HepG2 (cell line): Measurements from ENCODE around the gene HECTD4. TPM values are rescaled to one million over a fixed set of nuclear protein-coding genes. Genes with fewer than 3 reads are reported as not detected.
A peak's percentile ranks its signal among the peaks of the same experiment; 100 is the strongest.

Experiments
- ATAC-seq: fragments of 200-7000 bp; cut with Tn5 transposase; 3 replicates; pipeline ENCODE4 v1.9.1; 2020; ENCODE audit warnings: mild to moderate bottlenecking, moderate library complexity
- BruUV-seq: library from RNA; stranded (reverse); fragments of 400-500 nt; replicated peaks from 2 replicates; lab custom pipeline; 2021; lab: Mats Ljungman, UMichigan
- CTCF ChIA-PET: fragments of 300-600 bp; formaldehyde crosslinking; extraction: SDS; loops from one replicate; lab custom pipeline; 2021; ENCODE audit warnings: low total read pairs, inconsistent platforms, low intra/inter-chr PET ratio; lab: Yijun Ruan, JAX
- POLR2A ChIA-PET: fragments of 350-600 bp; sonication (Branson Sonifier 250); formaldehyde crosslinking; loops from one replicate; lab custom pipeline; 2020; ENCODE audit warnings: antibody characterized with exemption, inconsistent platforms; lab: Yijun Ruan, JAX
- DNase-seq: peaks from one replicate; pipeline ENCODE4 v3.0.0-alpha.2; 2015; ENCODE audit warnings: low spot score
- FAIRE-seq: peaks from 3 replicates; lab custom pipeline; 2011; peaks lifted over from hg19 to GRCh38; lab: Jason Lieb, UNC
- H2AFZ ChIP-seq: one replicate; pipeline ENCODE4 v1.6.1; 2011; ENCODE audit warnings: low read length, inconsistent platforms
- H3K27ac ChIP-seq: fragments of 300-600 bp; 3 replicates; pipeline ENCODE4 v1.8.0; 2011; ENCODE audit warnings: mixed run types, mild to moderate bottlenecking, mixed read lengths, low read length, inconsistent platforms; ENCODE audit not compliant: insufficient read depth; ENCODE audit errors: extremely low read length
- H3K27me3 ChIP-seq, 2 experiments: fragments of 200-600 bp in 1 of 2; 2 replicates in 1 of 2; 3 replicates in 1 of 2; pipeline versions ENCODE4 v1.6.0 to v1.8.0; 2011; ENCODE audit warnings: low read length in 2 of 2, mild to moderate bottlenecking in 2 of 2, moderate library complexity in 2 of 2, inconsistent platforms in 1 of 2; ENCODE audit not compliant: insufficient read depth in 2 of 2, control insufficient read depth in 1 of 2
- H3K36me3 ChIP-seq, 2 experiments: fragments of 200-600 bp in 1 of 2; replicated peaks in 1 of 2; 2 replicates in 1 of 2; 3 replicates in 1 of 2; pipeline versions ENCODE4 v1.5.1 to v1.8.0; 2011; ENCODE audit warnings: low read length in 2 of 2, inconsistent platforms in 1 of 2; ENCODE audit not compliant: insufficient read depth in 2 of 2, control insufficient read depth in 1 of 2
- H3K4me1 ChIP-seq: 2 replicates; pipeline ENCODE4 v1.5.1; 2012; ENCODE audit warnings: low read length, inconsistent platforms; ENCODE audit not compliant: insufficient read depth
- H3K4me2 ChIP-seq: 2 replicates; pipeline ENCODE4 v1.6.0; 2011; ENCODE audit warnings: low read depth, low read length, inconsistent platforms
- H3K4me3 ChIP-seq, 3 experiments: fragments of 200-600 bp in 1 of 3; sonication (generic), shearing (Covaris generic) in 1 of 3; replicated peaks in 1 of 3; 2 replicates each; pipeline ENCODE4 v1.5.1; 2011 to 2016; ENCODE audit warnings: low read length in 3 of 3, inconsistent platforms in 2 of 3, low read depth in 2 of 3, mild to moderate bottlenecking in 2 of 3, control low read depth in 1 of 3, mixed read lengths in 1 of 3; ENCODE audit not compliant: insufficient read depth in 1 of 3
- H3K79me2 ChIP-seq: one replicate; pipeline ENCODE4 v1.6.1; 2011; ENCODE audit warnings: low read length, inconsistent platforms; ENCODE audit not compliant: insufficient read depth
- H3K9ac ChIP-seq: 2 replicates; pipeline ENCODE4 v1.6.0; 2011; ENCODE audit warnings: mild to moderate bottlenecking, low read depth, low read length, inconsistent platforms; ENCODE audit not compliant: insufficient read depth
- H3K9me3 ChIP-seq: 2 replicates; pipeline ENCODE4 v1.5.1; 2012; ENCODE audit warnings: mild to moderate bottlenecking, low read length
- H4K20me1 ChIP-seq: 2 replicates; pipeline ENCODE4 v1.6.0; 2011; ENCODE audit warnings: inconsistent platforms, mild to moderate bottlenecking, low read length, moderate library complexity; ENCODE audit not compliant: insufficient read depth
- GABPB1 ChIP-seq: IDR thresholded peaks from 2 replicates; pipeline ENCODE4 v1.6.1; 2016; ENCODE audit warnings: mild to moderate bottlenecking, missing genetic modification reagents, moderate library complexity, missing compliant biosample characterization
- NPAS2 ChIP-seq: sonication (generic); formaldehyde crosslinking; IDR thresholded peaks from 2 replicates; pipeline ENCODE4 v1.8.0; 2022; ENCODE audit warnings: mild to moderate bottlenecking, missing genetic modification reagents, borderline replicate concordance
- NR2F1 ChIP-seq, 2 experiments: fragments of 450-650 bp in 1 of 2; formaldehyde crosslinking in 1 of 2; IDR thresholded peaks; 2 replicates each; pipeline versions ENCODE4 v1.5.0 to v1.6.1; 2016 to 2020; ENCODE audit warnings: mild to moderate bottlenecking in 1 of 2, missing compliant biosample characterization in 1 of 2, missing genetic modification reagents in 1 of 2, moderate library complexity in 1 of 2
- POLR2G ChIP-seq: fragments of 200-400 bp; formaldehyde crosslinking; IDR thresholded peaks from 2 replicates; pipeline ENCODE4 v1.6.1; 2018; ENCODE audit warnings: mild to moderate bottlenecking, low read depth, low read length, moderate library complexity
- RBFOX2 ChIP-seq: fragments of 200-400 bp; formaldehyde crosslinking; IDR thresholded peaks from 2 replicates; pipeline ENCODE4 v1.6.1; 2017; ENCODE audit warnings: low read depth, mild to moderate bottlenecking, low read length
- RBM22 ChIP-seq: fragments of 200-400 bp; formaldehyde crosslinking; optimal IDR thresholded peaks from 2 replicates; pipeline ENCODE3; 2017; ENCODE audit warnings: mild to moderate bottlenecking, low read length, moderate library complexity
- ZNF232 ChIP-seq: sonication (generic); formaldehyde crosslinking; IDR thresholded peaks from 2 replicates; pipeline ENCODE4 v1.4.0; 2020; ENCODE audit warnings: missing genetic modification reagents, borderline replicate concordance
- whole genome bisulfite sequencing: methylation state at CpG from one replicate; pipeline ENCODE4 v1.1.6; 2017; ENCODE audit warnings: low lambda C conversion rate; 5-methylcytosine and 5-hydroxymethylcytosine counted together
- in situ Hi-C: cut with HindIII; loops from 2 replicates; pipeline ENCODE4 v1.10.0; 2017; ENCODE audit warnings: low pct_unique_long_range_greater_than_20kb; ENCODE audit not compliant: extremely low pct_ligation_motif_present
- intact Hi-C: fragments of 100-400 bp; cut with micrococcal nuclease; formaldehyde crosslinking; loops from one replicate; pipeline ENCODE4 v1.10.0; 2022; ENCODE audit not compliant: unreplicated experiment
- polyA plus RNA-seq, 8 experiments: library from polyadenylated mRNA; depleted of rRNA in 3 of 8; stranded (reverse) in 7 of 8; unstranded in 1 of 8; fragments of >200 nt; fragmentation: Illumina TruSeq in 4 of 8; extraction: Trizol in 4 of 8; gene quantifications; 2 replicates each; pipeline versions ENCODE4 v1.2.1 to v1.2.3, GENCODE V29; 2011 to 2016; ENCODE audit warnings: low read depth in 4 of 8, missing spikeins in 1 of 8, mixed read lengths in 1 of 8; ENCODE audit not compliant: insufficient read depth in 1 of 8
- total RNA-seq, 5 experiments: library from RNA; depleted of rRNA; stranded (reverse); fragments of >200 nt; fragmentation: Illumina TruSeq; extraction: Trizol; gene quantifications; 2 replicates each; pipeline ENCODE4 v1.2.3, GENCODE V29; 2016; ENCODE audit warnings: low read depth in 1 of 5

HECTD4 gene
- total and polyA plus RNA-seq, 2 of the 13 experiments (the other 11 are each of a cell fraction or from before 2014, with no cell fraction given) = 9.0 to 11.4 TPM

DNA sequence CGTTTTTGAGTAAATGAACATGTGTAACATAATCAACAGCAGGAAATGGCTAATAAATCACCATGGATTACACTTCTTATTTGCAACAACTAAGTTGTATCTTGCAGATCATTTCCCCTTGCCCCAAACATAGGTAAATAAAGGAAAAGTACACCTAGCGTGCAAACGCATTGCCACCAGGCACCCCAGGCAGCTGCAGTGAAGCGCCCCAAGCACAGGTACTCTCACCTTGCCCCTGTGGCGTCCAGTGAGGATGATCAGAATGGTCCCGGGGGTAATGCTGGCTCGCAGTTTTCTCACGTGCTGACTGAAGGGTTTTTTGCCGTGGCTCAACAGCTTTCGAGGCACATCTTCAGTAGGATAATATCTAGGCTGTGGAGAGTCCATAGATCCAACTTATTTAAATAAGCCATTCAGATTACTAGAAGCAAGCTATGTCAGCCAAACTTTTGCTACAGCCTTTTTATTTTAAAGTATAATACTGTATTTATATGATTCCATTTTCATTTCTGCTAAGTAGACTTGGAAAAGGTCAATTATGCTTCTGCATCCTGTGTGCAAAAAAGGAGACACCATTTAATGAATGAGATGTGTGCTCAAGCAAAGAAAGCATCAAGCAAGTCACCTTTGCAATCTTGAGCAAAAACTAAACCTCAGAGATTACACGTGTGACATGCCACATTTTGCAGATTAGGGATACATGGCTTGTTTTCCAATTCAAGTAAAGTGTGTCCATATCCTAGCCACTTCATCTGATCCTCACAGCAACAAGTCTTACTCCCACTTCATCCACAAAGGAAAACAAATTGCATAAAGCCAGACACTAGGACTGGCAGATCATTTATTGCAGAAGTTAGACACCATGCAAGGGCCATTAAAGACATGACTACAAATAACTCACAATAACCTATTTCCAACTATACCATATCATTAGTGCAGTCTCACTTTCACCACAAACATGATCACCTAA, 24.6 kb upstream of the HECTD4 start:
- H4K20me1 ChIP-seq = peaks cover 20% of the 10 kb centered on the region
- FAIRE-seq = no peak
- peak overlapping the region; percentile 96; the same call in 1 of the 2 replicates for H3K9ac ChIP-seq

DNA sequence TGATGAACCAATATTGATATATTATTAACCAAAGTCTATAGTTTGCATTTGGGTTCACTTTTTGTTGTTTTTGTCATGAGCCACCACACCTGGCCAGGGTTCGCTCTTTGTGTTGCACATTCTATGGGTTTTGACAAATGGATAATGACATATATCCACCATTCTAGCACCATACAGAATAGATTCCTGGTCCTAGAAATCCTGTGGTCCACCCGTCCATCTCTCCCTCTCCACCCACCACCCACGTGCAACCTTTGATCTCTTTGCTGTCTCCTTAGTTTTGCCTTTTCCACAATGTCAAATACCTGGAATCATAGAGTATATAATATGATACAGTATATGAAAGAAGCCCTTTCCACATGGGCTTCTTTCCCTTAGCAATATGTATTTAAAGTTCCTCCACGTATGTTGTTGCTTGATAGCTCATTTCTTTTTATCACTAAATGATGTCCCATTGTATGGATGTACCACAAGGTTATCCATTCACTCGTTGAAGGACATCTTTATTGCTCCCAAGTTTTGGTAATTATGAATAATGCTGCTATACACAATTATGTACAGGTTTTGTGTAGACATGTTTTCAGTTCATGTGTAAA, 19.8 kb upstream of the HECTD4 start:
- no peak overlapping the region for H3K4me2 ChIP-seq
- peaks cover 5% of the 10 kb centered on the region for H3K79me2 ChIP-seq
- ATAC-seq (peak; percentile 54), DNase-seq (no peak), FAIRE-seq (no peak)
- POLR2A ChIA-PET = no interaction called here
- H4K20me1 ChIP-seq = peaks cover 7% of the 10 kb centered on the region
- TF ChIP-seq NR2F1 (CRISPR knock-in tag; IDR thresholded peaks at IDR 0.05) (0 out of 4 replicates have a peak, but pooled peaks of 1 of the 2 experiments have one; percentile 15), GABPB1 (no peak)
- H3K27ac ChIP-seq = no peak overlapping the region
- H3K27me3 ChIP-seq = no peaks in the 10 kb centered on the region
- no peak overlapping the region for H3K4me3 ChIP-seq
- no peaks in the 10 kb centered on the region for H3K9me3 ChIP-seq
- CTCF ChIA-PET = no interaction called here
- H2AFZ ChIP-seq = no peak overlapping the region
- peaks cover 7 to 26% of the 10 kb centered on the region in 2 experiments for H3K36me3 ChIP-seq
- WGBS = 40% methylated on average over 5 of the region's 5 CpGs
- intact Hi-C loops (no loop called here), in situ Hi-C loops (no loop called here)
- H3K9ac ChIP-seq = no peak overlapping the region
- H3K4me1 ChIP-seq = peaks cover 17% of the 10 kb centered on the region
- BruUV-seq = no TSS peak

More for the DNA sequence above, 24.6 kb upstream of the HECTD4 start:
- no peak for DNase-seq
- no peak overlapping the region for H2AFZ ChIP-seq
- peaks cover 28% of the 10 kb centered on the region for H3K79me2 ChIP-seq
- 91% methylated on average over 11 of the region's 11 CpGs for WGBS
- no peak for ATAC-seq
- in situ Hi-C loops = no loop called here
- peaks cover 34% of the 10 kb centered on the region for H3K4me1 ChIP-seq
- CTCF ChIA-PET = no interaction called here
- H3K4me3 ChIP-seq = peak overlapping the region in 1 of 3 experiments; percentile 92; a peak in 1 of 6 replicates
- H3K27me3 ChIP-seq = no peaks in the 10 kb centered on the region; a peak in 1 of 5 replicates
- POLR2A ChIA-PET = interaction anchor here (1.0 kb wide), 1 partner anchor 10 kb away, joined by 4 read pairs; no protein-coding TSS in a partner anchor
- TF ChIP-seq RBFOX2 (peak; percentile 62), ZNF232 (CRISPR knock-in tag) (no peak), POLR2G (0 out of 2 replicates have a peak, but pooled peaks have one; percentile 31), NPAS2 (CRISPR knock-in tag) (no peak), RBM22 (peak; percentile 35)
- H3K36me3 ChIP-seq = peaks cover 11 to 39% of the 10 kb centered on the region in 2 experiments
- peak overlapping the region; percentile 70 for H3K4me2 ChIP-seq
- no peak overlapping the region for H3K27ac ChIP-seq
- H3K9me3 ChIP-seq = no peaks in the 10 kb centered on the region
- no TSS peak for BruUV-seq
- intact Hi-C loops = no loop called here
